ENCODE results near the gene IGSF9. TPM values are rescaled to one million over a fixed set of nuclear protein-coding genes. Genes with fewer than 3 reads are reported as not detected.

IGSF9 gene
- total and polyA plus RNA-seq, 8 donors: 2.0 to 36.2 (median 7.8) TPM

GRCh38 chr1:159949123-159949522 lies 3.7 kb upstream of the IGSF9 start:
- Histone ChIP-seq H3K9me3 (no peaks in the 10 kb centered on the region), H3K4me1 (peaks cover 15 to 46% (median 34%) of the 10 kb centered on the region in 4 donors), H3K27ac (peak overlapping the region in 4 of 5 donors; percentile 37 to 54 (median 44)), H3K27me3 (peaks cover 0 to 31% (median 3%) of the 10 kb centered on the region in 3 donors), H3K36me3 (no peaks in the 10 kb centered on the region), H3K4me3 (no peak overlapping the region)
- peak in 1 of 3 donors; percentile 2 for TF ChIP-seq POLR2AphosphoS5 (IDR thresholded peaks at IDR 0.05)
- TF ChIP-seq CTCF (IDR thresholded peaks at IDR 0.05): no peak
- peak in 1 of 2 donors; percentile 62 for DNase-seq
- 29 to 58% (median 44%) methylated on average over 6 of the region's 6 CpGs for WGBS, 5 donors
- intact Hi-C loops (cut with DNase I; ENCODE audit: low total_unique reads): no loop called here

- intact Hi-C loops (cut with DNase I; ENCODE audit: low total_unique reads): no loop called here
- DNase-seq: no peak
- Histone ChIP-seq H3K4me1 (peaks cover 15 to 40% (median 29%) of the 10 kb centered on the region in 4 donors), H3K27me3 (peaks cover 0 to 43% (median 3%) of the 10 kb centered on the region in 3 donors), H3K36me3 (no peaks in the 10 kb centered on the region), H3K27ac (no peak overlapping the region), H3K4me3 (no peak overlapping the region), H3K9me3 (no peaks in the 10 kb centered on the region)
- WGBS, 5 donors: 70 to 80% (median 77%) methylated on average over 1 of the region's 1 CpG
- no peak for TF ChIP-seq POLR2A (IDR thresholded peaks at IDR 0.05)
- TF ChIP-seq EP300 (IDR thresholded peaks at IDR 0.05): no peak
- no peak for TF ChIP-seq POLR2AphosphoS5 (IDR thresholded peaks at IDR 0.05)
- no peak for TF ChIP-seq CTCF (IDR thresholded peaks at IDR 0.05)
These were observed 2.5 kb upstream of the IGSF9 start for GRCh38 chr1:159947942-159948341.

GRCh38 chr1:159946242-159947187 lies 1.1 kb upstream of the IGSF9 start:
- 45 to 64% (median 50%) methylated on average over 8 to 9 of the region's 9 CpGs for WGBS, 5 donors
- Histone ChIP-seq H3K27ac (peak overlapping the region; percentile 55 to 82 (median 75)), H3K4me1 (peaks cover 15 to 40% (median 29%) of the 10 kb centered on the region in 4 donors), H3K4me3 (peak overlapping the region; percentile 44 to 57 (median 48)), H3K9me3 (no peaks in the 10 kb centered on the region), H3K27me3 (peaks cover 0 to 47% (median 3%) of the 10 kb centered on the region in 3 donors), H3K36me3 (no peaks in the 10 kb centered on the region)
- intact Hi-C loops (cut with DNase I; ENCODE audit: low total_unique reads): no loop called here
- no peak for DNase-seq
- TF ChIP-seq POLR2A (IDR thresholded peaks at IDR 0.05) (no peak), CTCF (IDR thresholded peaks at IDR 0.05) (no peak), POLR2AphosphoS5 (IDR thresholded peaks at IDR 0.05) (no peak), EP300 (IDR thresholded peaks at IDR 0.05) (no peak)

GRCh38 chr1:159944623-159945455 lies 574 bp downstream of the IGSF9 start:
- peaks cover 15 to 39% (median 29%) of the 10 kb centered on the region in 4 donors for H3K4me1 ChIP-seq
- peak in 1 of 2 donors; percentile 43 for DNase-seq
- H3K36me3 ChIP-seq: no peaks in the 10 kb centered on the region
- WGBS, 5 donors: 40 to 55% (median 52%) methylated on average over 11 of the region's 11 CpGs
- H3K27ac ChIP-seq: peak overlapping the region in 4 of 5 donors; percentile 70 to 82 (median 76)
- H3K9me3 ChIP-seq: no peaks in the 10 kb centered on the region
- TF ChIP-seq CTCF (IDR thresholded peaks at IDR 0.05): no peak
- no peak for TF ChIP-seq POLR2AphosphoS5 (IDR thresholded peaks at IDR 0.05)
- peaks cover 0 to 51% (median 3%) of the 10 kb centered on the region in 3 donors for H3K27me3 ChIP-seq
- peak overlapping the region; percentile 44 to 57 (median 48) for H3K4me3 ChIP-seq
- intact Hi-C loops (cut with DNase I; ENCODE audit: low total_unique reads): loop anchor here (5.0 kb wide), 1 partner anchor 57 kb away; no protein-coding TSS in a partner anchor

All from stomach (tissue), 9 donors.